Liver (tissue), 9 donors: Measurements from ENCODE around the gene ZC3H18. TPM values are rescaled to one million over a fixed set of nuclear protein-coding genes. Genes with fewer than 3 reads are reported as not detected.

Experiments
- DNase-seq: peaks from one replicate; pipeline ENCODE4 v3.0.0-alpha.2; 2017; ENCODE audit warnings: low spot score
- H3K27ac ChIP-seq, 2 donors: one replicate each; pipeline ENCODE4 v1.7.0; 2013; ENCODE audit warnings: inconsistent platforms in 2 of 2, low read length in 2 of 2, control low read depth in 1 of 2, low read depth in 1 of 2, mild to moderate bottlenecking in 1 of 2
- H3K27me3 ChIP-seq, 4 donors: one replicate each; pipeline versions ENCODE4 v1.6.1 to v1.7.0; 2013; ENCODE audit warnings: low read length in 3 of 4, inconsistent platforms in 1 of 4, mild to moderate bottlenecking in 1 of 4, moderate library complexity in 1 of 4; ENCODE audit not compliant: control insufficient read depth in 4 of 4, insufficient read depth in 4 of 4
- H3K36me3 ChIP-seq, 4 donors: one replicate each; pipeline versions ENCODE4 v1.6.1 to v1.7.0; 2013; ENCODE audit warnings: low read length in 3 of 4, mild to moderate bottlenecking in 3 of 4, low read depth in 1 of 4, moderate library complexity in 1 of 4; ENCODE audit not compliant: control insufficient read depth in 4 of 4, insufficient read depth in 3 of 4
- H3K4me1 ChIP-seq, 4 donors: one replicate each; pipeline versions ENCODE4 v1.6.1 to v1.7.0; 2013; ENCODE audit warnings: low read length in 3 of 4, mild to moderate bottlenecking in 3 of 4, moderate library complexity in 1 of 4; ENCODE audit not compliant: control insufficient read depth in 4 of 4, insufficient read depth in 4 of 4
- H3K4me3 ChIP-seq, 3 donors: one replicate each; pipeline versions ENCODE4 v1.6.1 to v1.7.0; 2013; ENCODE audit warnings: low read length in 3 of 3, control low read depth in 1 of 3, low read depth in 1 of 3, mild to moderate bottlenecking in 1 of 3
- H3K9ac ChIP-seq, 2 donors: one replicate each; pipeline ENCODE4 v1.7.0; 2013; ENCODE audit warnings: low read length in 2 of 2, mild to moderate bottlenecking in 2 of 2, moderate library complexity in 2 of 2, control low read depth in 1 of 2, low read depth in 1 of 2
- H3K9me3 ChIP-seq, 4 donors: one replicate each; pipeline versions ENCODE4 v1.6.1 to v1.7.0; 2013; ENCODE audit warnings: low read length in 3 of 4; ENCODE audit not compliant: control insufficient read depth in 4 of 4
- EGR1 ChIP-seq, 2 donors: IDR thresholded peaks; 2 replicates each; pipeline ENCODE4 v1.6.1; 2016 to 2018; ENCODE audit warnings: antibody characterized with exemption in 2 of 2, low read depth in 2 of 2
- FOXA1 ChIP-seq: IDR thresholded peaks from 2 replicates; pipeline ENCODE4 v1.6.1; 2016; ENCODE audit warnings: antibody characterized with exemption
- FOXA2 ChIP-seq: IDR thresholded peaks from 2 replicates; pipeline ENCODE4 v1.6.1; 2016; ENCODE audit warnings: antibody characterized with exemption
- HNF4A ChIP-seq, 2 donors: conservative IDR thresholded peaks; 2 replicates each; pipeline ENCODE4 v1.6.1; 2016; ENCODE audit warnings: antibody characterized with exemption in 2 of 2, mild to moderate bottlenecking in 2 of 2
- HNF4G ChIP-seq: IDR thresholded peaks from 2 replicates; pipeline ENCODE4 v1.6.1; 2016; ENCODE audit warnings: antibody characterized with exemption
- NR2F2 ChIP-seq: IDR thresholded peaks from 2 replicates; pipeline ENCODE4 v1.6.1; 2016; ENCODE audit warnings: antibody characterized with exemption
- SP1 ChIP-seq: IDR thresholded peaks from 2 replicates; pipeline ENCODE4 v1.6.1; 2018; ENCODE audit warnings: antibody characterized with exemption, mild to moderate bottlenecking
- TAF1 ChIP-seq: conservative IDR thresholded peaks from 2 replicates; pipeline ENCODE4 v1.6.1; 2016; ENCODE audit warnings: antibody characterized with exemption, mild to moderate bottlenecking
- WGBS: extraction: QIAGEN DNeasy Blood & Tissue Kit; methylation state at CpG from one replicate; pipeline ENCODE4 v1.1.7; 2013; 5-methylcytosine and 5-hydroxymethylcytosine counted together
- polyA plus RNA-seq, 2 donors: library from polyadenylated mRNA; stranded (reverse) in 1 of 2; unstranded in 1 of 2; fragments of 200-250 nt in 1 of 2; fragments of >200 nt in 1 of 2; fragmentation: Nextera tagmentation in 1 of 2; extraction: Ambion mirVana in 1 of 2; gene quantifications; one replicate each; pipeline versions ENCODE4 v1.2.1 to v1.2.3, GENCODE V29; 2013 to 2015
- total RNA-seq, 2 donors: library from RNA; depleted of rRNA; stranded (reverse); fragments of >200 nt; gene quantifications; one replicate each; pipeline ENCODE4 v1.2.3, GENCODE V29; 2014
- TF ChIP-seq, protein P1 (sequence below): IDR thresholded peaks from 2 replicates; pipeline ENCODE4 v1.6.1; 2016; ENCODE audit warnings: antibody characterized with exemption
- TF ChIP-seq, protein P2 (sequence below): fragments of 150-350 bp; IDR thresholded peaks from 2 replicates; pipeline ENCODE4 v1.5.1; 2017; ENCODE audit warnings: improper control_type of control experiment, low read depth, low read length; ENCODE audit not compliant: missing input control
- TF ChIP-seq, protein P3 (sequence below): IDR thresholded peaks from 2 replicates; pipeline ENCODE4 v1.6.1; 2016; ENCODE audit warnings: antibody characterized with exemption, mild to moderate bottlenecking
- TF ChIP-seq, protein P4 (sequence below): IDR thresholded peaks from 2 replicates; pipeline ENCODE4 v1.6.1; 2016; ENCODE audit warnings: antibody characterized with exemption
- donor health status: healthy.
- donor health status: healthy.
- donor health status: healthy.
- donor health status: healthy.
- donor health status: healthy.

The ZC3H18 gene
- total and polyA plus RNA-seq, 4 donors: 10.2 to 10.9 (median 10.5) TPM

DNA sequence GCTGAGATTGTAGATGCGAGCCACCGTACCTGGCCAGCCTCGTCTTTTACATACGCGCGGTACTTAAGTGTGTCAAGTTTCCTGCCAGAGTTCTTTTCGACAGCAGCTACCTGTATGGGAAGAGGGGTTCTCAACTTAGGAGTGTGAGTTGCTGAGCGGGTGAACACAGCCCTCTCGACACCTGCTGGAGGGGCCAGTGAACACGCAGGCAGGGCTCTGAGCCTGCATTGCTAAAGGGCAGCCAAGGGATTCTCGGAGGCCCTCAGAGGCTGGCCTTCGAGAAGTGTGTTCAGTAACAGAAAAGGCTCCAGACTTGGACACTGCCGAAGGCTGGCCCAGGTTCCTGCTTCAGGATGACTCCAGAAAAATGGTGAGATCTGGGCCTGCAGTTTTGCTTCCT, 6.1 kb downstream of the ZC3H18 start (continued):
- TF ChIP-seq, protein P1, sequence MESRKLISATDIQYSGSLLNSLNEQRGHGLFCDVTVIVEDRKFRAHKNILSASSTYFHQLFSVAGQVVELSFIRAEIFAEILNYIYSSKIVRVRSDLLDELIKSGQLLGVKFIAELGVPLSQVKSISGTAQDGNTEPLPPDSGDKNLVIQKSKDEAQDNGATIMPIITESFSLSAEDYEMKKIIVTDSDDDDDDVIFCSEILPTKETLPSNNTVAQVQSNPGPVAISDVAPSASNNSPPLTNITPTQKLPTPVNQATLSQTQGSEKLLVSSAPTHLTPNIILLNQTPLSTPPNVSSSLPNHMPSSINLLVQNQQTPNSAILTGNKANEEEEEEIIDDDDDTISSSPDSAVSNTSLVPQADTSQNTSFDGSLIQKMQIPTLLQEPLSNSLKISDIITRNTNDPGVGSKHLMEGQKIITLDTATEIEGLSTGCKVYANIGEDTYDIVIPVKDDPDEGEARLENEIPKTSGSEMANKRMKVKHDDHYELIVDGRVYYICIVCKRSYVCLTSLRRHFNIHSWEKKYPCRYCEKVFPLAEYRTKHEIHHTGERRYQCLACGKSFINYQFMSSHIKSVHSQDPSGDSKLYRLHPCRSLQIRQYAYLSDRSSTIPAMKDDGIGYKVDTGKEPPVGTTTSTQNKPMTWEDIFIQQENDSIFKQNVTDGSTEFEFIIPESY: no peak

DNA sequence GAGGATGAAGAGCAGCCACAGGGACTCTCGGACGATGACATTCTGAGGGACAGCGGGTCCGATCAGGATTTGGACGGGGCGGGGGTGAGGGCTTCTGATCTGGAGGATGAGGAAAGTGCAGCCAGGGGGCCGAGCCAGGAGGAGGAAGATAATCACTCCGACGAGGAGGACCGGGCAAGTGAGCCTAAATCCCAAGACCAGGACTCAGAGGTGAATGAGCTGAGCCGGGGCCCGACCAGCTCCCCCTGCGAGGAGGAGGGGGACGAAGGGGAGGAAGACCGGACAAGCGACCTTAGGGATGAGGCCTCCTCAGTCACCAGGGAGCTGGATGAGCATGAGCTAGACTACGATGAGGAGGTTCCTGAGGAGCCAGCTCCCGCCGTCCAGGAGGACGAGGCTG, 7.0 kb downstream of the ZC3H18 start:
- Histone ChIP-seq H3K9me3 (no peaks in the 10 kb centered on the region), H3K27me3 (no peaks in the 10 kb centered on the region), H3K4me3 (no peak overlapping the region), H3K4me1 (peaks cover 0 to 7% (median 0%) of the 10 kb centered on the region in 4 donors), H3K36me3 (peaks cover 8 to 64% (median 31%) of the 10 kb centered on the region in 4 donors), H3K27ac (no peak overlapping the region), H3K9ac (no peak overlapping the region)
- TF ChIP-seq EGR1 (IDR thresholded peaks at IDR 0.05; ENCODE audit: low read depth in 2 of 2): no peak
- TF ChIP-seq, protein P2, sequence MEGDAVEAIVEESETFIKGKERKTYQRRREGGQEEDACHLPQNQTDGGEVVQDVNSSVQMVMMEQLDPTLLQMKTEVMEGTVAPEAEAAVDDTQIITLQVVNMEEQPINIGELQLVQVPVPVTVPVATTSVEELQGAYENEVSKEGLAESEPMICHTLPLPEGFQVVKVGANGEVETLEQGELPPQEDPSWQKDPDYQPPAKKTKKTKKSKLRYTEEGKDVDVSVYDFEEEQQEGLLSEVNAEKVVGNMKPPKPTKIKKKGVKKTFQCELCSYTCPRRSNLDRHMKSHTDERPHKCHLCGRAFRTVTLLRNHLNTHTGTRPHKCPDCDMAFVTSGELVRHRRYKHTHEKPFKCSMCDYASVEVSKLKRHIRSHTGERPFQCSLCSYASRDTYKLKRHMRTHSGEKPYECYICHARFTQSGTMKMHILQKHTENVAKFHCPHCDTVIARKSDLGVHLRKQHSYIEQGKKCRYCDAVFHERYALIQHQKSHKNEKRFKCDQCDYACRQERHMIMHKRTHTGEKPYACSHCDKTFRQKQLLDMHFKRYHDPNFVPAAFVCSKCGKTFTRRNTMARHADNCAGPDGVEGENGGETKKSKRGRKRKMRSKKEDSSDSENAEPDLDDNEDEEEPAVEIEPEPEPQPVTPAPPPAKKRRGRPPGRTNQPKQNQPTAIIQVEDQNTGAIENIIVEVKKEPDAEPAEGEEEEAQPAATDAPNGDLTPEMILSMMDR: no peak
- no peak for TF ChIP-seq FOXA1
- TF ChIP-seq NR2F2: no peak
- TF ChIP-seq, protein P3, sequence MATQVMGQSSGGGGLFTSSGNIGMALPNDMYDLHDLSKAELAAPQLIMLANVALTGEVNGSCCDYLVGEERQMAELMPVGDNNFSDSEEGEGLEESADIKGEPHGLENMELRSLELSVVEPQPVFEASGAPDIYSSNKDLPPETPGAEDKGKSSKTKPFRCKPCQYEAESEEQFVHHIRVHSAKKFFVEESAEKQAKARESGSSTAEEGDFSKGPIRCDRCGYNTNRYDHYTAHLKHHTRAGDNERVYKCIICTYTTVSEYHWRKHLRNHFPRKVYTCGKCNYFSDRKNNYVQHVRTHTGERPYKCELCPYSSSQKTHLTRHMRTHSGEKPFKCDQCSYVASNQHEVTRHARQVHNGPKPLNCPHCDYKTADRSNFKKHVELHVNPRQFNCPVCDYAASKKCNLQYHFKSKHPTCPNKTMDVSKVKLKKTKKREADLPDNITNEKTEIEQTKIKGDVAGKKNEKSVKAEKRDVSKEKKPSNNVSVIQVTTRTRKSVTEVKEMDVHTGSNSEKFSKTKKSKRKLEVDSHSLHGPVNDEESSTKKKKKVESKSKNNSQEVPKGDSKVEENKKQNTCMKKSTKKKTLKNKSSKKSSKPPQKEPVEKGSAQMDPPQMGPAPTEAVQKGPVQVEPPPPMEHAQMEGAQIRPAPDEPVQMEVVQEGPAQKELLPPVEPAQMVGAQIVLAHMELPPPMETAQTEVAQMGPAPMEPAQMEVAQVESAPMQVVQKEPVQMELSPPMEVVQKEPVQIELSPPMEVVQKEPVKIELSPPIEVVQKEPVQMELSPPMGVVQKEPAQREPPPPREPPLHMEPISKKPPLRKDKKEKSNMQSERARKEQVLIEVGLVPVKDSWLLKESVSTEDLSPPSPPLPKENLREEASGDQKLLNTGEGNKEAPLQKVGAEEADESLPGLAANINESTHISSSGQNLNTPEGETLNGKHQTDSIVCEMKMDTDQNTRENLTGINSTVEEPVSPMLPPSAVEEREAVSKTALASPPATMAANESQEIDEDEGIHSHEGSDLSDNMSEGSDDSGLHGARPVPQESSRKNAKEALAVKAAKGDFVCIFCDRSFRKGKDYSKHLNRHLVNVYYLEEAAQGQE: no peak
- TF ChIP-seq TAF1: no peak
- TF ChIP-seq, protein P4, sequence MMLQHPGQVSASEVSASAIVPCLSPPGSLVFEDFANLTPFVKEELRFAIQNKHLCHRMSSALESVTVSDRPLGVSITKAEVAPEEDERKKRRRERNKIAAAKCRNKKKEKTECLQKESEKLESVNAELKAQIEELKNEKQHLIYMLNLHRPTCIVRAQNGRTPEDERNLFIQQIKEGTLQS: no peak
- TF ChIP-seq FOXA2: no peak
- no peak for TF ChIP-seq SP1
- no peak for TF ChIP-seq HNF4A (conservative IDR thresholded peaks at IDR 0.05)
- 95% methylated on average over 20 of the region's 20 CpGs for WGBS
- DNase-seq: no peak

DNA sequence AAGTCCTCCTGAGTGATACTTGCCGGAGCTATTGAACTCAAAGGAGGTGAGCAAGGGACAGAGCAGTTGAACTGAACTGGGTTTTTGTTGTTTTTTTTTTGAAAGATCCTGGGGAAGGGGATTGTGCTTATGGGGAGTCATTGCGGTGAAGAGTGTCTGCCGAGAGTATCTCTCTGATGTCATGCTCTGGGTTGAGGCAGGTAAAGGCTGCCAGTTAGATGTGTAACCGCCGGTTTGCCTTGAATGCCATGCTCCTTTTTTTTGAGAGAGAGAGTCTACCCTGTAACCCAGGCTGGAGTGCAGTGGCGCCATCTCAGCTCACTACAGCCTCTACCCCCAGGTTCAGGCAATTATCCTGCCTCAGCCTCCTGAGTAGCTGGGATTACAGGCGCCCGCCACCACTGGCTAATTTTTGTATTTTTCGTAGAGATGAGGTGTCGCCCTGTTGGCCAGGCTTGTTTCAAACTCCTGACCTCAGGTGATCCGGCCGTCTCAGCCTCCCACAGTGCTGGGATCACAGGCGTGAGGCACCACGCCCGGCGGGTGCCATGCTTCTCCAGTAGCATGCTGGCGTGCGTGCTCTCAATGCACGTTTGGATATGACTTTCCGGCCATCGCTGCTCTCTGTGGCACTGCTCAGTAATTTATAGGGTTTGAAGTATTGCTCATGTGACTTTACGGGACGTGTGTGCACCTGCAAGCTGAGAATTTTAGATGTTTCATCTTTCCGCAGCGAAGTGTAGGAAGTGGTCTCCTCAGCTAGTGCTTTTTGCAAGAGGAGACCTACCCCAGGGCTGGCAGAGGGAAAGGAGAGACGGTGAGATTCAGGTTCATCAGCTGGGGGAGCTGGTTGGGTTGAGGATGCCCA, 8.5 kb downstream of the ZC3H18 start:
- H3K9ac ChIP-seq: no peak overlapping the region

More for the DNA sequence above, 8.5 kb downstream of the ZC3H18 start:
- no peaks in the 10 kb centered on the region for H3K9me3 ChIP-seq
- no peaks in the 10 kb centered on the region for H3K4me1 ChIP-seq
- H3K4me3 ChIP-seq: no peak overlapping the region
- WGBS: 96% methylated on average over 26 of the region's 26 CpGs
- DNase-seq: no peak
- no peaks in the 10 kb centered on the region for H3K27me3 ChIP-seq
- TF ChIP-seq FOXA1 (no peak), FOXA2 (no peak), HNF4G (no peak)
- H3K36me3 ChIP-seq: peaks cover 7 to 61% (median 27%) of the 10 kb centered on the region in 4 donors
- H3K27ac ChIP-seq: no peak overlapping the region
